ENCODE results near the gene PRM1.
A peak's percentile ranks its signal among the peaks of the same experiment; 100 is the strongest.

The PRM1 gene

DNA sequence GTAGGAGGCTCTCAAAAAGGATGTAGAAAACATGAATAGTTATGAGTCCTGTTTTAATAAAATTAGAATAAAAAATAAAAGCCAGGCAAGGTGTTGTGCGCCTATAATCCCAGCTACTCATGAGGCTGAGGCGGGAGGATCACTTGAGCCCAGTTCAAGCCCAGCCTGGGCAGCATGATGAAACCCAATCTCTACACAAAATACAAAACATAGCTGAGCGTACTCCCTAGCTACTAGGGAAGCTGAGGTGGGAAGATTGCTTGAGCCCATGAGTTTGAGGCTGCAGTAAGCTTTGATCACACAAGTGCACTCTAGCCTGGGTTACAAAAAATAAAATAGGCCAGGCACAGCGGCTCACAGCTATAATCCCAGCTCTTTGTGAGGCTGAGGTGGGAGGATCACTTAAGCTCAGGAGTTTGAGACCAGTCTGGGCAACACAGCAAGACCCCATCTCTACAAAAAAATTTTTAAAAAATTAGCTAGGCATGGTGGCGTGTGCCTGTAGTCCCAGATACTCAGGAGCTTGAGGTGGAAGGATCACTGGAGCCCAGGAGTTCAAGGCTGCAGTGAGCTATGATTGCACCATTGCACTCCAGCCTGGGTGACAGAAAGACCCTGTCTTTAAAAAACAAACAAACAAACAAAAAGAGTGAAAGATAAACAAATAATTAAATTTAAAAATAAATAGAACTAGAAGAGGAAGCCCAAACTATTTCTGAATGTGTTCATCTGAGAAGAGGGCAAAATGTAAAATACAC, 17.2 kb upstream of the PRM1 start:
- DNase-seq (ENCODE audit: extremely low spot score), result no peak
- CTCF ChIA-PET, result interaction anchor here (0.7 to 4.2 kb wide), 21 partner anchors 9 to 344 kb away, joined by 3 to 36 read pairs (median 4); partner anchors contain the start of genes PRM1, PRM3 and SOCS1
- TF ChIP-seq, protein P1, sequence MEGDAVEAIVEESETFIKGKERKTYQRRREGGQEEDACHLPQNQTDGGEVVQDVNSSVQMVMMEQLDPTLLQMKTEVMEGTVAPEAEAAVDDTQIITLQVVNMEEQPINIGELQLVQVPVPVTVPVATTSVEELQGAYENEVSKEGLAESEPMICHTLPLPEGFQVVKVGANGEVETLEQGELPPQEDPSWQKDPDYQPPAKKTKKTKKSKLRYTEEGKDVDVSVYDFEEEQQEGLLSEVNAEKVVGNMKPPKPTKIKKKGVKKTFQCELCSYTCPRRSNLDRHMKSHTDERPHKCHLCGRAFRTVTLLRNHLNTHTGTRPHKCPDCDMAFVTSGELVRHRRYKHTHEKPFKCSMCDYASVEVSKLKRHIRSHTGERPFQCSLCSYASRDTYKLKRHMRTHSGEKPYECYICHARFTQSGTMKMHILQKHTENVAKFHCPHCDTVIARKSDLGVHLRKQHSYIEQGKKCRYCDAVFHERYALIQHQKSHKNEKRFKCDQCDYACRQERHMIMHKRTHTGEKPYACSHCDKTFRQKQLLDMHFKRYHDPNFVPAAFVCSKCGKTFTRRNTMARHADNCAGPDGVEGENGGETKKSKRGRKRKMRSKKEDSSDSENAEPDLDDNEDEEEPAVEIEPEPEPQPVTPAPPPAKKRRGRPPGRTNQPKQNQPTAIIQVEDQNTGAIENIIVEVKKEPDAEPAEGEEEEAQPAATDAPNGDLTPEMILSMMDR (IDR thresholded peaks at IDR 0.05; ENCODE audit: control extremely low read depth, extremely low read depth, low read depth, missing control alignments), result no peak
- POLR2A ChIA-PET, result interaction anchor here (0.6 to 2.8 kb wide), 2 partner anchors 11 to 43 kb away, joined by 3 to 26 read pairs; partner anchors contain the start of gene SOCS1

DNA sequence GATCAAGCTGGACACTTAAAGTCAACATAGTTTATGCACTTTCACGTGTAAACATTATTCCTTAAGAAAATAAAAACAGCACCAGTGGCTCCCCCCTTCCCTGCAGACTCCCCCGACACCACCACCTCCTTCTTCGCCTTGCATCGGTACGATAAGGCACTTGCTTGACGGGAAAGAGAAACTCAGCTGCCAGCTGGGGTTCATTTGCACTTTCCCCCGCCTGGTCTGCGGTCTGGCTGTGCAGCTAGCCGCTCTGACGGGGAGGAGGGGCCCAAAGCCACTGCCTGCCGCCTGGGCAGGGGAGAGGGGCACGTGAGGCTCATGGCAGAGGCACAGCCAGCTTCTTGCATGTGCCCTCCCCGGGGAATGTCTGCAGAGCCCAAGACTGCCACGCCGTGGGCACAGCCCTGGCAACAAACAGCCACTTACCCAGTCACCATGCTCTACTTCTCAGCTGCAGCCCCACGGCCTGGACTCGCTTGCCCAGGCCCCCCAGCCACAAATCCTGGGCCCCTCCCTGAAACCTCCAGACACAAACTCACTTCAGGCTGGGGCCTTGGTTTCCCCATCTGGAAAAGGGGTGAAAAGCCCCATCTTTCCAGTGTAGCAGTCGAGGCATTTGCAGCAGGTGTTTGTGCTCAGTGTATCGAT, 16.5 kb upstream of the PRM1 start:
- POLR2A ChIA-PET, result interaction anchor here (2.8 kb wide), 1 partner anchor 42 kb away, joined by 26 read pairs; the partner anchor contains the start of gene SOCS1
- TF ChIP-seq, protein P1 (IDR thresholded peaks at IDR 0.05; ENCODE audit: control extremely low read depth, extremely low read depth, low read depth, missing control alignments), result no peak
- DNase-seq (ENCODE audit: extremely low spot score), result peak; percentile 79
- CTCF ChIA-PET, result interaction anchor here (0.8 to 4.2 kb wide), 18 partner anchors 13 to 344 kb away, joined by 3 to 36 read pairs (median 4); partner anchors contain the start of genes PRM1, PRM3 and SOCS1

DNA sequence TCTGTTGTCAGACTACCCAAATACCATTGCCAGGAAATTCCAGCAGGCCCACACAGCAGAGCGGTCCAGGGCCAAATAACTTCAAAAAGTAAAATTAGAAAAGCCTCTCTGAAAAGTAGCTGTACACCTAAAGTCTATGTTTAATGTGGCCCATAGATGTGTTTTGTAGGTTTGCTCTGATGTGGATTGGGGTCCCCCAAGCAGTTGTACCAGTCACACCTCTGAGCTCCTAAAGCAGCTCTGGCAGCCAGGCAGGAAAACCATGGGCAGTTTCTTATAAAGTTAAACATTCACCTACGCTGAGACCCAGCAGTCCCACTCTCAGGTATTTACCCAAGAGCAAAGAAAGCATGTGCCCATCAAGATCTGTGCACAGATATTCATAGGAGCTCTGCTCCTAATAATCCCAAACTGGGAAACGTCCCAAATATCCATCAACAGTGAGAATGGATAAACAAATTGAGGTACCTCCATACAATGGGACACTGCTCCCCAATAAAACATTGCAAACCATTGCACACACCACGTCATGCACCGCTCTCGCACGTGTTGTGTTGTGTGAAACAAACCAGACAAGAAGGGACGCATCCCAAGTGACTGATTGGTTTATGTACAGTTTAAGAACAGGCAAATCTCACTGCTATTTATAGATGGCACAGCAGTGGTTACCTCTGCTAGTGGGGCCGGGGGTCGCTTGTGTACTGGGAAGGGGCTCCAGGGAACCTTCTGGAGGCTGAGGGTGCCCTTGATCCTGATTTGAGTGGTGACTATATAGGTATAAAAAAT, 15.8 kb upstream of the PRM1 start:
- TF ChIP-seq, protein P1 (IDR thresholded peaks at IDR 0.05; ENCODE audit: control extremely low read depth, extremely low read depth, low read depth, missing control alignments), result no peak
- no peak for DNase-seq (ENCODE audit: extremely low spot score)
- POLR2A ChIA-PET, result interaction anchor here (2.8 kb wide), 1 partner anchor 41 kb away, joined by 26 read pairs; the partner anchor contains the start of gene SOCS1
- CTCF ChIA-PET, result interaction anchor here (0.9 to 4.2 kb wide), 10 partner anchors 13 to 343 kb away, joined by 3 to 36 read pairs (median 5); partner anchors contain the start of genes PRM1, PRM3 and SOCS1

DNA sequence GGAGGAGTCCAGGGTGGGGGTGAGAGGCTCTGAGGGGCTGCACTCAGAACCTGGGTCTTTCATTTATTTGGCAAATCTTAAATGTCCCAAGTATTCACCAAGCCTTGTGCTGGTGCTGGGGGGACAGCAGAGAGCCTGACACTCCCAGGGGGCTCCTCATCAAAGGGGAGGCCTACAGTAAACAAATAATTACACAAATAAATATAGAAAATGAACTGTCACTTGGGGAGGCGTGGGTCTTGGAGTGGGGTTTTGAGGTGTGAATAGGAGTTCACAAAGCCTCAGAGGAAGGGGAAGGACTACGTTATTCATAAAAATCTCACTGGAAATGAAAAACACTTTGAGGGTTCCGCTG, 15.2 kb upstream of the PRM1 start:
- DNase-seq (ENCODE audit: extremely low spot score), result no peak
- POLR2A ChIA-PET, result no interaction called here
- CTCF ChIA-PET, result interaction anchor here (0.9 to 4.2 kb wide), 5 partner anchors 14 to 342 kb away, joined by 3 to 36 read pairs (median 4); partner anchors contain the start of gene SOCS1
- TF ChIP-seq, protein P1 (IDR thresholded peaks at IDR 0.05; ENCODE audit: control extremely low read depth, extremely low read depth, low read depth, missing control alignments), result no peak

DNA sequence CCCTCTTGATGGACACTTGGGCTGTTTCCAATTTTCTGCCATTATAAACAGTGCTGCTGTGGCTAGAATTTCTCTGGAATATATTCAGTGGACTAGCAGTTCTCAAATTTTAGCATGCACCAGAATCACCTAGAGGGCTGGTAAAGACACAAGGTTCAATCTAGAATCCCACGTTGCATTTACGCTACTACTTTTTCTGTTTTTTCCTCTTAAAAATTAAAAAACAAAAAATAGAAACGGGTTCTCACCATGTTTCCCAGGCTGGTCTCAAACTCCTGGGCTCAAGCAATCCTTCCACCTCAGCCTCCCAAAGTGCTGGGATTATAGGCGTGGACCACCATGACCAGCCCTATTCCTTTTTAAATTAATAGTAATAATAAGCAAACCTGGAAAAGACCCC, 14.5 kb upstream of the PRM1 start:
- DNase-seq (ENCODE audit: extremely low spot score), result no peak
- CTCF ChIA-PET, result no interaction called here
- TF ChIP-seq, protein P1 (IDR thresholded peaks at IDR 0.05; ENCODE audit: control extremely low read depth, extremely low read depth, low read depth, missing control alignments), result no peak
- POLR2A ChIA-PET, result no interaction called here

All from GM10248 (cell line).